Smooth muscle cell (in vitro differentiated cells): ENCODE data around the gene RABL6. TPM values are rescaled to one million over a fixed set of nuclear protein-coding genes. Genes with fewer than 3 reads are reported as not detected.

Experiments used
- DNase-seq: peaks from one replicate; lab custom pipeline; 2025; ENCODE audit not compliant: unreplicated experiment; lab: John Stamatoyannopoulos, UW
- H2AFZ ChIP-seq: fragments of 200-600 bp; sonication (generic); 2 replicates; pipeline ENCODE4 v1.6.0; 2016; ENCODE audit warnings: antibody characterized with exemption, low read depth, mild to moderate bottlenecking
- H3F3A ChIP-seq: fragments of 200-600 bp; sonication (generic); 2 replicates; pipeline ENCODE4 v1.6.0; 2017; ENCODE audit warnings: antibody characterized with exemption, low read depth
- H3K27ac ChIP-seq: fragments of 200-600 bp; sonication (generic); 2 replicates; pipeline ENCODE4 v1.5.1; 2016; ENCODE audit warnings: low read depth, mild to moderate bottlenecking
- H3K27me3 ChIP-seq: fragments of 200-600 bp; sonication (generic); 2 replicates; pipeline ENCODE4 v1.6.1; 2016; ENCODE audit warnings: low read depth, mild to moderate bottlenecking
- H3K36me3 ChIP-seq: fragments of 200-600 bp; sonication (generic); 2 replicates; pipeline ENCODE4 v1.5.1; 2016; ENCODE audit warnings: low read depth
- H3K4me1 ChIP-seq: fragments of 200-600 bp; sonication (generic); 2 replicates; pipeline ENCODE4 v1.5.1; 2016; ENCODE audit warnings: low read depth
- H3K4me2 ChIP-seq: fragments of 200-600 bp; sonication (generic); 2 replicates; pipeline ENCODE4 v1.6.0; 2016; ENCODE audit warnings: mild to moderate bottlenecking
- H3K4me3 ChIP-seq: fragments of 200-600 bp; sonication (generic); 2 replicates; pipeline ENCODE4 v1.5.1; 2016; ENCODE audit warnings: mild to moderate bottlenecking
- H3K79me2 ChIP-seq: fragments of 200-600 bp; sonication (generic); 2 replicates; pipeline ENCODE4 v1.6.0; 2016; ENCODE audit warnings: low read depth, mild to moderate bottlenecking
- H3K9ac ChIP-seq: fragments of 200-600 bp; sonication (generic); 2 replicates; pipeline ENCODE4 v1.6.0; 2016; ENCODE audit warnings: low read depth
- H3K9me3 ChIP-seq: fragments of 200-600 bp; sonication (generic); replicated peaks from 2 replicates; pipeline ENCODE4 v1.5.1; 2016; ENCODE audit warnings: low read depth
- H4K20me1 ChIP-seq: fragments of 200-600 bp; sonication (generic); 2 replicates; pipeline ENCODE4 v1.6.0; 2016; ENCODE audit warnings: low read depth
- CTCF ChIP-seq: fragments of 200-600 bp; sonication (generic); IDR thresholded peaks from 2 replicates; pipeline ENCODE4 v1.5.1; 2017; ENCODE audit warnings: borderline replicate concordance, mild to moderate bottlenecking, antibody characterized with exemption; ENCODE audit not compliant: insufficient read depth, poor library complexity, severe bottlenecking
- WGBS: methylation state at CpG from one replicate; pipeline ENCODE4 v1.1.7; 2016; ENCODE audit warnings: low lambda C conversion rate; 5-methylcytosine and 5-hydroxymethylcytosine counted together
- polyA plus RNA-seq: library from polyadenylated mRNA; unstranded; fragments of >200 nt; fragmentation: Nextera tagmentation; extraction: Ambion mirVana; gene quantifications from 2 replicates; pipeline ENCODE4 v1.2.1, GENCODE V29; 2016
- total RNA-seq: library from RNA; depleted of rRNA; stranded (reverse); fragments of >200 nt; gene quantifications from 2 replicates; pipeline ENCODE4 v1.2.3, GENCODE V29; 2014

Gene RABL6
- total and polyA plus RNA-seq, 2 experiments from 2014 or later, result 54.3 to 81.6 TPM

DNA sequence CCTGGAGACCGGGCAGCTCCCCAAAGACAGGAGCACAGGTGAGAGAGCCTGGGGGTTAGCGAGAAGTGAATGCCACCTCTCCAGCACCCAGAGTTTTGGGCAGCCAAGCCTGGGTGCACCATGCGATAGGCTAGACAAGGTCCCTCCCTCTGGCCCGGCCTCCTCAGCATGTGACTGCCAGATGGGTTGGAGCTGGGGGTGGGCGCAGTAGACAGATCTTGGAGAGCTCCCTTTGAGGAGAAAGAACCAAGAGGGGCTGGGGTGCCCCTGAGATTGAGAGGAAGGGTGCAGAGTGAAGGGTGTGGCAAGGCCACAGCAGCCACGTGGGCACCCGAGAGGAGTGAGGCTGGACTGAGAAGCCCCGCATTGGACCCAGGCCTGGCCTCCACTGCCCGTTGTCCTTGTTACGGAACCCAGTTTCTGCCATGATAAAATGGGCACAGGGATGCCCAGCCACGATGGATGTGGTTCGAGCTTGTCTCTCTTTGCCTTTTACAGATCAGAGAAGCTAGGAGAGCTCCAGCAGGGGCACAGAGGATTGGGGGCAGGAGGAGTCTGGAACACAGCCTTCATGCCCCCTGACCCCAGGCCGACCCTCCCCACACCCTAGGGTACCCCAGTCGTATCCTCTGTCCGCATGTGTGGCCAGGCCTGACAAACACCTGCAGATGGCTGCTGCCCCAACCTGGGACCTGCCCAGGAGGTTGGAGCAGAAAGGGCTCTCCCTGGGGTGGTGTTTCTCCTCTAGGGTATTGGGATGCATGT, 15.2 kb upstream of the RABL6 start:
- H3K4me1 ChIP-seq, result peaks cover 43% of the 10 kb centered on the region
- H3K36me3 ChIP-seq, result no peaks in the 10 kb centered on the region
- DNase-seq, result no peak
- H3K79me2 ChIP-seq, result peaks cover 15% of the 10 kb centered on the region
- H3K9ac ChIP-seq, result no peak overlapping the region
- WGBS, result 91% methylated on average over 15 of the region's 15 CpGs
- H3K27ac ChIP-seq, result no peak overlapping the region
- no peak overlapping the region for H2AFZ ChIP-seq
- peaks cover 17% of the 10 kb centered on the region for H3F3A ChIP-seq
- peak overlapping the region; percentile 95 for H3K4me2 ChIP-seq
- no peak for TF ChIP-seq CTCF
- no peaks in the 10 kb centered on the region for H3K27me3 ChIP-seq
- no peaks in the 10 kb centered on the region for H3K9me3 ChIP-seq
- H4K20me1 ChIP-seq, result peaks cover 12% of the 10 kb centered on the region
- H3K4me3 ChIP-seq, result peak overlapping the region; percentile 76

GRCh38 chr9:136793086-136793946, 14.4 kb upstream of the RABL6 start:
- DNase-seq, result no peak
- TF ChIP-seq CTCF, result no peak
- Histone ChIP-seq H3K4me1 (peaks cover 36% of the 10 kb centered on the region), H3K36me3 (no peaks in the 10 kb centered on the region), H3K79me2 (peaks cover 15% of the 10 kb centered on the region), H3K9me3 (no peaks in the 10 kb centered on the region), H4K20me1 (peaks cover 12% of the 10 kb centered on the region), H3K27me3 (no peaks in the 10 kb centered on the region), H3K9ac (no peak overlapping the region), H3K4me3 (no peak overlapping the region), H3K27ac (no peak overlapping the region), H3F3A (peaks cover 25% of the 10 kb centered on the region), H3K4me2 (no peak overlapping the region), H2AFZ (no peak overlapping the region)
- WGBS, result 85% methylated on average over 17 of the region's 17 CpGs

DNA sequence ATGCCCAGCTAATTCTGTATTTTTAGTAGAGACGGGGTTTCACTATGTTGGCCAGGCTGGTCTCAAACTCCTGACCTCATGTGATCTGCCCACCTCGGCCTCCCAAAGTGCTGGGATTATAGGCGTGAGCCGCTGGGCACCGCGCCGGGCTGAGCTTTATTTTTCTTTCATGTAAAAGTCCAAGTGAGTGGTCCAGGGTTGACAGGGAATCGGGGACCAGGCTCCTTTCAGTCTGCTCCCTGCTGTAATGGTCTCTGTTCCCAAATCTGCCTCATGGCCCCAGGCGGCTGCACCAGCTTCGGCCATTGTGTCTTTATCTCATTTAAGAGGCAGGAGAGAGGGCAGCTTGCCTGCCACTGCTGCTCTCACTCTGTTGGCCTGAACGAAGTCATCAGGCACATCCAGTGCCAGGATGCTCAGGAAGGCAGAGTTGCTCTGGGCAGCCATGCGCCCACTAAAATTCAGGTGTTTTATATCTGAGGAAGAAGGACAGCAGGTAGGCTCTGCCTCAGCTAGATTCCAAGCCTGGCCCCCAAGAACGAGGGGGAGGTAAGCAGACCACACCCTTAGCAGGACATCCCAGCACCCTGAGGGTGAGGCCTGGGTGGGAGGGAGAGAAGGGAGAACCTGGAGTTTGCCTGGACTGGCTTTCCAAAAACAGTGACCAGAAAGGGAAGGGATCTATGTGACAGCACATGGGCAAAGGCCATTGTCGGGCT, 13.3 kb upstream of the RABL6 start:
- no peak overlapping the region for H3K4me2 ChIP-seq
- no peaks in the 10 kb centered on the region for H3K36me3 ChIP-seq
- WGBS, result 90% methylated on average over 14 of the region's 14 CpGs

More for the DNA sequence above, 13.3 kb upstream of the RABL6 start:
- Histone ChIP-seq H3K27me3 (no peaks in the 10 kb centered on the region), H3F3A (peaks cover 26% of the 10 kb centered on the region), H3K79me2 (peaks cover 15% of the 10 kb centered on the region), H3K9me3 (no peaks in the 10 kb centered on the region), H3K4me3 (no peak overlapping the region), H2AFZ (no peak overlapping the region), H3K27ac (no peak overlapping the region), H3K4me1 (peaks cover 31% of the 10 kb centered on the region), H4K20me1 (peaks cover 12% of the 10 kb centered on the region), H3K9ac (no peak overlapping the region)
- DNase-seq, result no peak
- no peak for TF ChIP-seq CTCF
